Measurements from ENCODE around the gene KCTD12.
A peak's percentile ranks its signal among the peaks of the same experiment; 100 is the strongest.

KCTD12 gene

DNA sequence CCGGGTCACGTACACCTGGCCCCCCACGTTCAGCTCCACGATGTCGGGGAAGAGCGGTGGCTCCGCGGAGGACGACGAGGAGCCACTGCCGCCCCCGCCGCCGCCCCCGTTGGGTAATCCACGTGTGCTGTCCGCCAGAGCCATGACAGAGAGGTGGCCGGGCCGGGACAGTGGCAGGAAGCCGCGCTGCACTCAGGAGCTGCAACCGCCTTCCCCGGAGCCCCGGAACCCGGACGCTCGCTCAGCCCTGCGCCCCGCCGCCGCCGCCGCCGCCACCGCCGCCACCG is 257 bp downstream of the KCTD12 start:
- peak; percentile 54 to 72 for DNase-seq

DNA sequence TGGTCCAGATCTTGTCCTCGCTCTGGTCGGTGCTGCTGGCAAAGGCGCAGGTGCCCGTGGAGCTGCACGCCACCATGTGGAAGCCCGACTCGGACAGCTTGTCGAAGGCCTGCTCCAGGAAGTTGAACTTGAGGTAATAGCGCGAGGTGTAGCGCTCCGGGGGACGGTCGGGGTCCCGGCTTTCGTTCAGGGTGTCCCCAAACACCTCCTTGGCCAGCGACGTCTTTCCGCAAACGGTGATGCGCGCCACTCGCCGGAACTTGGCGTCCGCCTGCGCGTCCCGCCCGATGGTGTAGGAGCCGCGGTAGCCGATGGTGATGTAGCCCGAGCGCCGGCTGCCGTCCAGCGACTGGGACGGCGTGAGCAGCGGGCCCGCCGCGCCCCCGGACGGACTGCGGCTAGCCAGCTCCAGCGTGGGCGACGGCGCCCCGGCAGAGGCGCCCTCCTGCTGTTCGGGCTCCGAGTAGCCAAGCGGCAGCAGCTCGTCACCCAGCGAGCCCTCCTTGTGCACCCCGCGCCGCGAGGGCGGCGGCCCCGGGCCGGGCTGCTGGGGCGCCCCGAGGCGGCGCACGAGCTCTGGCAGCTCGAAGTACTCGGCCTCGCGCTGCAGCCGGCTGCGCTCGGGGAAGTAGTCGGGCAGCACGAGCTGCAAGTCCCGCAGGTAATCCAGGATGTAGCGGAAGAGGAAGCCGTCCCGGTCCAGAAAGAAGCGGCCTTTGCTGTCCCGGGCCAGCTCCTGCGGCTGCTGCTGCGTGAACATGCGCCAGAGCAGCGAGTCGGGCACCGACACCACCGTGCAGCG is 801 bp downstream of the KCTD12 start:
- peak; percentile 42 to 47 for DNase-seq

DNA sequence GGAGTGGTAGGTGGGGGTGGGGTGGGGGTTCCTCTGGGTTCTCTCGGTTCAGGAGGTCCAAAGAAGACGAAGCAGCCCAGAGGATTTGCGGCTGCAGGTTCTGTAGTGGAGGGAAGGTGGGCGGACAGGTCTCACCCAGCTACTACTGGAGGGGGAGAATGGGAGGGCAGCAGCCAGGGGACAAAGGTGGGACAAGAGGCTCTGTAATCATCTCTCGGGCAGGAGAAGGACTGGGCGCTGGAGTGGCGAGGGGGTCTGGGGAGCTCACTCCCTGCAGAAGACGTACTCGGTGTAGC is 1.4 kb downstream of the KCTD12 start:
- no peak for DNase-seq

DNA sequence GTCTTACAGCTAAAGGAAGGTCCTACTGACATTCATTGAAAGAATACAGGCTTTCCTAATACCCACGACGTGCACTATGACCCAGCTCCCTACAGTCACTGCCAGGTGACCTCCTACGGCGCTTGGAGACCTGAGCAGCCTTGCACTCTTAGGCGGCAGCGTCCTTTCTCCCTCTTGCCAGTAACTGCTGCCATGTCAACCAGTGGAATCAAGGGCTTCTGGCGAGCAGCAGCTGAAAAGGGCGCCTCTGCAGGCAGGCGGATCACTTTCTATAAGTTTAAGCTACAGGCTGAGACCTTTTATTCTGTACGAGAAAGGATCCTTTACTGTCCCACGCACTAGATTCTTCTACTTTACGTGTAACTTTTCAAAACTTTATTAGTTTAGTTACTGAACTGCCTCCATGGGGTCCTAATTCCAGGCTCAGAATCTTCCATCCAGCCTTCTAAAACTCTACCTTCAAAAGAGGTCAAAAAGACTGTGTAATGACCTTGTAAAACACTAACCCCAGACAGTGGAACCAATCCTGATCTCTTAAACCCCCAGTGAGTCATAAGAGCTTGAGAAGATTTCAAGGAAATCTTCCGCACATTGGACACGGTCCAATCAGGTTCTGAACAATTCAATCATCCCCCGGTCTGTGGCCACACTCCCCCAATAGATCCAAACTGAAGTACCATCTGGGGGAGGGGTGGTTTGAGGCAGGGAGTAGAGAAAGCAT is 1.9 kb downstream of the KCTD12 start:
- no peak for DNase-seq

DNA sequence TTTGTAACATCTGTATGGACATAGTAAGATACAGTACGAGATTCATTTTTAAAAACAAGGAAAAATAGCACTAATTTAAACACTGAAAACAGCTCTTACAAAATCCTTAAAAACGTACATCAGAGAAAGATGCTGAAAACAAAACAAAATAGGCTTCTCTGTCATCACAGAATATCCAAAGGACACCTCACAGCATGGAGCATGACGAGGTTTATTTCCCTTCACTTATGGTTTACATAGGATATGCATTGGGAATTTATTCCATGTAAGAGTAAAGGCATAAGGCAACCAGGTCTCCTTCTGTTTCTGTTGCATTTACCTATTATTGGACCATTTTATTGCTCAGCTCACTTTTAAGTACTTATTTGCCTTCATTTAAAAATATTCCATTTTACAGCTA is 3.0 kb downstream of the KCTD12 start:
- no peak for DNase-seq

DNA sequence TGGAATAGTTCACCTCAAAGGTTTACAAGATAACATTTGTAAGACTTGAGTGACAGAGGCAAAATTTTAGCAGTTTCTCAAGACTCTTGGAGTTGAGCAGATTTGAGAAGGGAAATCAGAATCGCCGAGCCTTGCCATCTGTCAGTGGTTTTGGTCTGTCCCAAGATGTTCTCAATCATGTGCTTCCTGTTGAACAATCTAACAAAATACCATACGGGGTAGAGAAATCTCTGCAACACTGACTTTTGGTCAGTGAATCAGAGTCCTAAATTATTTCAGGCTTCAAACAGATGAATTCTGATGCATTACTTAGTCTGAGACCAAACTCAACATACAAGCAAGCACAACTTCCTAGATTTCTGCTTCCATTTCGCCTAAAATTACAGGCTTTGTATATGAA is 3.8 kb downstream of the KCTD12 start:
- no peak for DNase-seq

DNA sequence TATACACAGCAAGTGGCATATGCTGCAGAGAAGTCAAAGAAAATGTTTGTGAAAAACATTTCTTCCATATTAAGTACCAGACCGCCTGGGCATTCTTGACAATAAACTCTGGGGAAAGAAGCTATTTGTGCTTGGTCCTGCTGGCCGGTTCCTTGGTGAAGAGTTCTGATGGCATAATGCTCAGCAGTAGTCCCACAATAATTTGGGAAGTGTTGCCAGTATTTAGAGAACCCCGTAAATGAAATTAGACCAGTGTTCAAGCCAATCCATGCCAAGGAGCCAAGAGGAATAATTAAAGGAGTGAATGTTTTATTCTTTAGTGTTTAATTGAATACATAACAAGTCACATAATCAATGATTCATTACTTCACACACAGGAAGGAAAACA is 6.3 kb downstream of the KCTD12 start:
- DNase-seq, result no peak

DNA sequence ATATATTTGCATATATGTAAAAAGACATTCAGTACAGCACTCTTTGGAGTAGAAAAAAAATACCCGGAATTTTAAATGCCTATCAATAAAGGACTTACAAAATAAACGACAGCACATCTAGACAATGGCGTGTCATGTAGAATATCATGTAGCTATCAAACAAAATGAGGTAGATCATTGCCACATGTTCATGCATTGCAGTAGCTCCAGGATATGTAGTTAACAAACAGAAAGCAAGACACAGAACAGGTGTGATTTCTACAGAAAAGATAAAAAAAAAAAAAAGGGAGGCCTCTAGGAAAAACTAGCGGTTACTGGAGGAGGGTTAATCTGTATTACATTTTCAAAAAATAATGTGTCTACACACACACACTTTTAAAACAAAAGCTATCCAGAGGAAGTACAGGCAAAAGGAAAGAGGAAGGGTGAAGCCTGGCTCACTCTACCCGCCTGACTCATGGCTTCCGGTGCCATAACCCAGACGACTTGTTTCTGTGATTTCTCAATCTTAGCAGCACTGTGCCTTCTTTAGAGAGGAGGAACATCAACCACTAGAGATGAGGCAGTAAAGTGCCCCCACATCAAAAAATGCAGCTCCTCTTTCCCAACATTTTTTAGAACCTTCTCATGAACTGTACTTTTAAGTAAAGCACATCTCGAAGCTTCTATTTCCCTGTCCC is 6.9 kb downstream of the KCTD12 start:
- DNase-seq, result peak; percentile 61 to 65

DNA sequence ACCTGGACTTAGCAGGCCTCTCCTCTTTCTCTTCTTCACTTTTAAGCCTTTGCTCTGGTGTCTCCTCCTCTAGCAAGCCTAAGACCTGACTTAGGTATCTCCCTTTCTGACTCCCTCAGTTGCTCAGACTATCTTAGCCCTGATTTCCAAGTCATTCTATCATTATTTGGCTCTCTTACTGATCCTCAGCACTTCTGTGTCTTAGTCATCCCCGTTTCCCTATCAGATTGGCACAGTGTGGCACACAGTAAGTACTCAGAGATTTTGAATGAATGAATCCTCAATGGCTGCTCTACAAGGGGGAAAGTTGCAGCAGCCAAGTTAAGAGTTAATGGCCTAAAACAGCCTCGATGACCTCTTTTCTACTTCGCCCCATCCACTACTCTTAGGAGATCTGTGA is 8.2 kb downstream of the KCTD12 start:
- no peak for DNase-seq

DNA sequence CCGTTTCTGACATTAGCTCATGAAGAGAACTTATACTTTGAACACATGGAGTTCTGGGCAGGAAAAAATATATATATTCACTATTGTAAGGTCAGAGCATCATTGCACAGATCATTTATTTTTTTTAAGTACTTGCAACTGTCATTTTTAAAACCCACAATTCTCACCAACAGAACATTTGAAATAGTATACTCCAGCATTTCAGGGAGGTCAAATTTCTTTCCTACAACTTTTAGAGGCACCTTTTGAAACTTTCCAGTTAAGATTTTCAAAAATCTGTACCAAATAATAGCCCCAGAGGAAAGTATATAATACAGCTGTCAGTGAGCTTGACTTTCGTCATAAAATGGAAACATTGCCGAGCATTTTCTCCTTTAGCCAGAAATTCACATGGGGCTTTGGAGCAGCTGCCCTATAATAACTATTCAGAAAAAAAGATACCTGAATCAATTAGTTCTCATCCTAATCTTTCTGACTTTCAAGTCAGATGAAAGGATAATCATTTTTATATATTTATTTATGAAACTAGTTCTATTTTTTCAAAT is 10.9 kb downstream of the KCTD12 start:
- no peak for DNase-seq

DNA sequence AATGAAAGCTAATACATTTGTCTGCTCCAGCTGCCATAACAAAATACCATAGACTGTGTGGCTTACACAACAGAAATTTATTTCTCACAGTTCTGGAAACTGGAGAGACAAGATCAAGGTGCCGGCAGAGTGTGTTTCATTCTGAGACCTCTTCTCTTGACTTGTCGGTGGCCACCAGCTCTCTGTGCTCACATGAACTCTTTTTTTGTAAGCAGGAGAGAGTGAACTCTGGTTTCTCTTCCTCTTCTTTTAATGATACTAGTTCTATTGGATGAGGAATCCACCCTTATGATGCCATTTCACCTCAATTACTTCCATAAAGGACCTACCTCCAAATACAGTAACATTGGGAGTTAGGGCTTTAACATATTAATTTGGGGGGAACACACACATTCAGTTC is 11.7 kb downstream of the KCTD12 start:
- no peak for DNase-seq

DNA sequence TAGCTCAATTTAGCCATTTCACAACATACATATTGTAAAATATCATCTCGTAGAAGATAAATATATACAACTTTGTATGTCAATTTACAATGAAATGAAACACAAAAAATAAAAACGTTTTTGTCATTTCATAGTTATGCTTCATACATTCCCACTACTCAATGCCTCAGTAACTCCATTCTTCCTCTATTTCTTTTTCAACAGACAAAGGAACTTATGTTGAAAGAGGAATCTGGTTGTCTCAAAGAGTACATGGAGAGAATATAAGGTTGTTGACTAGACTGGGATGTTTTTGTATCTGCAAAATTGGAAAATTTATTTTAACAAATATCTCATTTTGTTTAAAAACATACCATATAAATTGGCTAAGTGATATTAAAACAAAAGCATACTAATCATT is 12.8 kb downstream of the KCTD12 start:
- no peak for DNase-seq

DNA sequence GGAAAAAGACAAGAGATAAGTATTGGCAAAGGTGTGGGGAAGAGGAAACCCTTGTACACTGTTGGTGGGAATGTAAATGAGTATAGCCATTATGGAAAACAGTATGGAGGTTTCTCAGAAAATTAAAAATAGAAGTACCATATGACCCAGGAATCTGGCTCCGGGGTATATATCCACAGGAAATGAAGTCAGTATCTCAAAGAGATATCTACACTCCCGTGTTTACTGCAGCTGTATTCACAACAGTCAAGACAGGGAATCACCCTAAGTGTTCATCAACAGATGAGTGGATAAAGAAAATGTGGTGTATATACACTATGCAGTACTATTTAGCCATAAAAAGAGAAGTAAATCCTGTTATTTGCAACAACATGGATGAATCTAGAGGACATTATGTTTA is 13.5 kb downstream of the KCTD12 start:
- DNase-seq, result no peak

DNA sequence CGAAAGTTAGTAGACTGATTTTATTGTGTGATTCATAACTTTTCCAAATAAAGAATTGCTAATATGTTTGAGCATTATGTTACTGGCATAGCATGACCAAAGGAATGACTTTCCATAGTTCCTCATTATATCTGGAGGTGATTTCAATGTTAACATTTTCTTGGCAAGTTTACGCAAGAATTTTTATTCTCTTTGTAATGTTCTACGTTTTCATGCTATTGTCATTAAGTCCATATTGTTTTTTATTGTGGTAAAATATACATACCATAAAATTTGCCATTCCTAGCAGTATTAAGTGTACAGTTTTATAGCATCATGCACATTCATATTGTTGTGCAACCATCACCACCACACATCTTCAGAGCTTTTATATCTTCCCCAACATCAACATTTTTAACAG is 14.8 kb downstream of the KCTD12 start:
- DNase-seq, result no peak

DNA sequence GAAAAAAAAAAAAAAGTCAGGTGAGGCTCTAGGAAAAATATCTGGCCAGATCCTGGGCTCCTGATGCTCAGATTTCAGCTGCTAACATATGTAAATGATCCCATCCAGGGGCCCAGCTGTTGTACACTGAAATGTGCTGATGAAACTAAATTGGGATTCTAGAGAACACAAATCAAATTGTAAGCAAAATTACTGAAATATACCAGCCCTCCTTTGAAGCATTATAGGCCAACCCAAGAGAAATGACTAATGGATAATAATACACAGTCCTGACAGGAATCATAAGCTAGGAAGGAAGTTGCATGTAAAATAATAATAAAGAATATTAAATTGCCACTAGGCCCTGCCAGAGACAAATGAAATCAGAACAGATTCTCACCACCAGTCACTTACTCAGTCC is 17.8 kb downstream of the KCTD12 start:
- no peak for DNase-seq

DNA sequence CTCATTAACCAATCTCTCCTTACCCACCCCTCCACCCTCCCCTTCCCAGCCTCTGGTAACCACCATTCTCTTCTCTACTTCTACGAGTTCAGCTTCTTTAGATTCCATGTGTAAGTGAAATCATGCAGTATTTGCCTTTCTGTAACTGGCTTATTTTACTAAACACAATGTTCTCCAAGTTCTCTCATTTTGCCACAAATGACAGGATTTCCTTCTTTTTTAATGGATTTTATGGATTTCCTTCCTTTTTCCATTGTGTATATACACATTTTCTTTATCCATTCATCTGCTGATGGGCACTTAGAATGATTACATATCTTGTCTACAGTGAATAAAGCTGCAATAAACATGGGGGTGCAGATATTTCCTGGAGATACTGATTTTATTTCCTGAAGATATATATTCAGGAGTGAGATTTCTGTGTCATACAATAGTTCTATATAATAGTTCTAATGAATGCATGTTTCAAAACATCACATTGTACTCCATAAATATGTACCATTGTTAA is 20.2 kb downstream of the KCTD12 start:
- no peak for DNase-seq

DNA sequence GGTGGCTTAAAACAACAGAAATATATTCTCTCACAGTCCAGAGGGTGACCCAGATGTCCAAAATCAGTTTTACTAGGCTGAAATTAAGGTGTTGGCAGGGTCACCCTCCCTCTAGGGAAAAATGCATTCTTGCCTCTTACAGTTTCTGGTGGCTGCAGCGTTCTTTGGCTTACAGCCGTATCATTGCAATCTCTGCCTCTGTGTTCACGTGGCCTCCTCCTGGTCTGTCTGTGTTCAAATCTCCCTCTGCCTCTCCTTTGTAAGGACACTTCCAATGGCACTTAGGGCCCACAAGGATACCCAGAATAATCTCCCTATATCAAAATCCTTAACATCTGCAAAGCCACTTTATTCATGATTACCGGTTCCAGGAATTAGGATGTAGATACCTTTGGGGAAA is 21.1 kb downstream of the KCTD12 start:
- no peak for DNase-seq

DNA sequence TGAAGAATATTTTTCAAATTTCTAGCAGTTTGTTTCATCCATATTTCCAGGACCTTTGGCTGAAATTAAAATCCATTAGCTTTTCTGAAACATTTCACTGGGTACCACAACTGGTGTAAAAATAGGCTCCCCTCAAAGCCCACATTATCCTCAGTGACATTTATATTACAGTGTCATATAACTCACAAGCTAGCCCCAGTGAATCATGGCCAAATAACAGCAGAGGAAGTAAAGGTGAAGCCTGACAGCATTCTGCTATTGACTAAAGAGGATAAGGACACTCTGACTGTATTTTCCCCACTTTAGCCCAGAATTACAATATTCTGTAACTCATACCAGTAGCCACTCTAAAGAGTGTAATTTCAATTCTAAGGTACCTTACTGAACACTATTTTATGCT is 21.9 kb downstream of the KCTD12 start:
- no peak for DNase-seq

DNA sequence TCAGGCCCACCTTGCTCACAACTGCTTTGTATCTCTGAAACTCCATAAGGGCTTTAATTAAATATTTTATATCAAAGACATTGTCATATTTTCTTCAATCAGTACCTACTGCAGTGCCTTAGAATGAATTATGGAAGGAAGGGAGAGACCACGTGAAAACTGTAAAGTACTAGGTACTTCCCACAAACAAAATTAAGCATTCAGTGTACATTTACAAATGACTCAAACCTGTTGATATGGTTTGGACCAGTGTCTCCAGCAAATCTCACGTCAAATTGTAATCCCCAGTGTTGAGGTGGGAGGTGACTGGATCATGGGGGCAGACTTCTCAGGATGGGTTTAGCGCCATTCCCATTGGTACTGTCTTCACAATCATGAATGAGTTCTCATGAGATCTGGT is 23.2 kb downstream of the KCTD12 start:
- no peak for DNase-seq

DNA sequence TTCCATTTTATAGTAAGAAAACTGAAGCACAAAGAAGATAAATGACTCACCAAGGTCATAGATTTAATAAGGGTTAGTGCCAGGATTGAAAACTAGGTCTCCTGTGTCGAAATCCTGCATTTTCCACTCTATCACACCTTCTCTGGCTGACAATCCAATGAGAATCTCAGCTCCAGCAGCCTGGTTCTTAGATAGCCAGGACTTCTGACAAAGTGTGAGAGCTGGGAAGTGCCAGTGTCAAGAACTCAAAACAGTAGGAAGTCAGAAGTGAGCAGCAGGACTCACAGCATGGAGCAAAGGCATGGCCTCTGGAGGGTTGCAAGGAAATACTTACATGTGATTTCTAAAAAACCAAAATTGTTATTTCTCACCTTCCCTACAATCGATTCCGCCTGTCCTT is 24.3 kb downstream of the KCTD12 start:
- DNase-seq, result no peak

DNA sequence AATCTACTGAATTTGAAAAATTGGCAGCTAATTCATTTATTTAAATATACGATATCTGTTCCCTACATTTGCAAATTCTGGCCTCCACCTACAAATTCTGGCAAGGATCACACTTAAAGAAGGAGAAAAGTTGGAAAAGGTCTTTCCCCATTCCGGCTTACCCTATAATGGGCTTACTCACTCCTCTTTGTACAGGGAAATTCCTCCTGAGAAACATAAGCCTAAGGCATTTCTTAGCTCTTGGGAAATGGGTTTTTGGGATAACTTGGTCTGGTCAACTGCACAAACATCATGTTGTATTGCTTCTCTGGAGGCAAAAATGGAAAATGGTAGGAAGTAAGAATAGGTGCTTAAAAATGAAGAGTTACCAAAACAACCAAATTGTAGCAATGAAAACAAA is 25.5 kb downstream of the KCTD12 start:
- DNase-seq, result no peak

DNA sequence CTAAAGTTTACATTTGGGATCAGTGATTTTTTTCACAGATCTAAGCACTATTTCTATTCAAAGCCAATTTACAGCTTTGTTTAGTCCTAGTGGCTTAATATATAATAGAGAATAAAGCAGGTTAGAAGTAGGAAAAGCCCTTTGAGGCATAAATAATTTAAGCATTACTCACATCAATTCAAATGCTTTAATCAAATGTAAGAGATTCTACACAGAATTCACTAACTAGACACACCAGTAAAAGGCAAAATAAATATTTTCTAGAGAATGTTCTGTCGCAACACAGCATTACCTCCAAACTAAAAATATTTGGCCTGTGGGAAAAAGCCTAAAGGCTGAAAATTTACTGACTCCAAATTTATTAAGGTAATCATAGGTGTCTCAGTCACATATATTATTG is 31.3 kb downstream of the KCTD12 start:
- no peak for DNase-seq

DNA sequence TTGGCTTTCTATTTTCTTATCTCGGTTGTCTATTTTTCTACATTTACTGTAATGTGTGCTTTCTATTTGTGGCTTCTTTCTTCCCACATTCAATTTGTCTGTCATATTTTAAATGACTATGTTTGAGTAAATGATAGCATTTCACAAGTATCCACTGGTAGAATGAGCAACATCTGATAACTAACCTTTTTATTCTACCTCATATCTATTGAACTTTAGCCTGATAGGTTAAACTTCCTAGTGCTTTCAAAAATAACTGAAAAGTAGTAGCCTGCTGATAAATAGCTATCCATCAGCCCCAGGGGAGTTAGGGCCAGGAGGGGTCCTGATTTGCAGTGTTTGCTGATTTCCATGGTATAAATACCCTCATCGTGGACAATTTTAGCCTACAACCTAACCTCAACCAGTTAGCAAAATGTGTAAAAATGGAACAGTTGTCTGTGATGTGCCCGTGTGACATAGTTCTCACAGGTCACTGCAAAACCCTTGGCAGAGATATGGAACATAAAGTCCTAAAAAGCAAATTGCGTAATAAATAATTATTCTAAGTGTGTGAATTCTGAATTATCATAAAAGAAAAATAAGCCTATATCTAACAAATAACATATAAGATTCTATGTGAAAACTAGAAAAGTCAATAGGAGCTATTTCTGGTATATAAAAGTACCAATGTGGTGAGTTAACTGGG is 32.1 kb downstream of the KCTD12 start:
- DNase-seq, result no peak

DNA sequence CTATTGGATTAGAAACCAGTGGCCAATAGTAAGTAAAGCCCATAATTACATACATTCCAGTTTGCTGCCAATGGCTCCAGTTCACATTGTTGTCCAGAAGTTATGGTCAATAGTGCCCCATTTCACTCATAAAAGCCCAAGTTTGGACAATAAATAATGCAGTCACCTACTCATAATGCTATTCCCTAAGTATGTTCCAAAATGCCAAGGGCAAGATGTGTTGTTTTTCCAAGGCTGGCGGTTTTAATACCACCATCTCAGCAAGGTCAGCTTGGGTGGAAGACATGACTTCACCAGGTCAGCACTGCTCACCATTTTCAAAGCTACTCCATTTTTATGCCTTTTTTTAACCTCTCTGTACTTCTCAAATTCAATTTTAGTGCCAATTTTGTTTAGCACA is 32.7 kb downstream of the KCTD12 start:
- no peak for DNase-seq
